DOHH2 (cell line): ENCODE data around the gene GOLGA5.

ENCODE experiments used
- H3F3A ChIP-seq: fragments of 200-600 bp; sonication (generic), shearing (Covaris generic); 2 replicates; pipeline ENCODE4 v1.6.0; 2016; ENCODE audit warnings: antibody characterized with exemption, mild to moderate bottlenecking; ENCODE audit not compliant: control insufficient read depth, insufficient read depth
- H3K27ac ChIP-seq: fragments of 200-600 bp; sonication (generic); 2 replicates; pipeline ENCODE4 v1.5.1; 2014; ENCODE audit warnings: low read depth, mild to moderate bottlenecking, low read length, moderate library complexity
- H3K27me3 ChIP-seq: fragments of 200-600 bp; sonication (generic); 2 replicates; pipeline ENCODE4 v1.6.1; 2014; ENCODE audit warnings: mild to moderate bottlenecking, low read length, mixed read lengths; ENCODE audit not compliant: control insufficient read depth
- H3K36me3 ChIP-seq: fragments of 200-600 bp; sonication (generic); 2 replicates; pipeline ENCODE4 v1.6.1; 2014; ENCODE audit warnings: mild to moderate bottlenecking, low read length, moderate library complexity, mixed read lengths; ENCODE audit not compliant: control insufficient read depth
- H3K4me1 ChIP-seq: fragments of 200-600 bp; sonication (generic); 2 replicates; pipeline ENCODE4 v1.6.1; 2014; ENCODE audit warnings: mild to moderate bottlenecking, low read length, mixed read lengths; ENCODE audit not compliant: control insufficient read depth
- H3K4me2 ChIP-seq: fragments of 200-600 bp; sonication (generic); 2 replicates; pipeline ENCODE4 v1.6.0; 2014; ENCODE audit warnings: mild to moderate bottlenecking, low read length, moderate library complexity
- H3K4me3 ChIP-seq: fragments of 200-600 bp; sonication (generic); 2 replicates; pipeline ENCODE4 v1.5.1; 2014; ENCODE audit warnings: mild to moderate bottlenecking, low read length, mixed read lengths
- H3K79me2 ChIP-seq: fragments of 200-600 bp; sonication (generic); 2 replicates; pipeline ENCODE4 v1.6.1; 2014; ENCODE audit warnings: mild to moderate bottlenecking, low read length, mixed read lengths; ENCODE audit not compliant: control insufficient read depth
- H3K9me2 ChIP-seq: fragments of 200-600 bp; sonication (generic); replicated peaks from 2 replicates; pipeline ENCODE4 v1.6.1; 2014; ENCODE audit warnings: mild to moderate bottlenecking, low read length, mixed read lengths; ENCODE audit not compliant: control insufficient read depth
- H3K9me3 ChIP-seq: fragments of 200-600 bp; sonication (generic); 2 replicates; pipeline ENCODE4 v1.6.1; 2014; ENCODE audit warnings: antibody characterized with exemption, low read length, mixed read lengths; ENCODE audit not compliant: control insufficient read depth, insufficient read depth
- H4K20me1 ChIP-seq: fragments of 200-600 bp; sonication (generic); 2 replicates; pipeline ENCODE4 v1.6.0; 2014; ENCODE audit warnings: low read depth, mild to moderate bottlenecking, antibody characterized with exemption, low read length, moderate library complexity; ENCODE audit not compliant: control insufficient read depth, insufficient read depth
- CTCF ChIP-seq: fragments of 200-600 bp; sonication (generic); IDR thresholded peaks from one replicate; pipeline ENCODE4 v1.5.1; 2014; ENCODE audit warnings: antibody characterized with exemption, mild to moderate bottlenecking, low read depth, low read length; ENCODE audit not compliant: poor library complexity, severe bottlenecking
- EZH2phosphoT487 ChIP-seq: fragments of 200-600 bp; sonication (generic); IDR thresholded peaks from 2 replicates; pipeline ENCODE4 v1.6.1; 2017; ENCODE audit warnings: borderline replicate concordance, mild to moderate bottlenecking, antibody characterized with exemption, low read length, moderate library complexity, mixed read lengths

The GOLGA5 gene

GRCh38 chr14:92865674-92866073 is 71.6 kb downstream of the GOLGA5 start:
- Histone ChIP-seq H3K4me3 (no peak overlapping the region), H3F3A (no peaks in the 10 kb centered on the region), H3K79me2 (no peaks in the 10 kb centered on the region), H3K9me2 (no peaks in the 10 kb centered on the region), H3K9me3 (no peaks in the 10 kb centered on the region), H3K27me3 (no peaks in the 10 kb centered on the region), H3K27ac (no peak overlapping the region), H3K4me1 (no peaks in the 10 kb centered on the region), H3K4me2 (no peak overlapping the region), H3K36me3 (no peaks in the 10 kb centered on the region), H4K20me1 (no peaks in the 10 kb centered on the region)
- TF ChIP-seq EZH2phosphoT487: no peak
- no peak for TF ChIP-seq CTCF

GRCh38 chr14:92866181-92866752 is 72.2 kb downstream of the GOLGA5 start:
- TF ChIP-seq EZH2phosphoT487 (no peak), CTCF (no peak)
- no peak overlapping the region for H3K4me2 ChIP-seq
- no peak overlapping the region for H3K4me3 ChIP-seq
- no peaks in the 10 kb centered on the region for H3K36me3 ChIP-seq
- no peaks in the 10 kb centered on the region for H3K27me3 ChIP-seq
- H3F3A ChIP-seq: no peaks in the 10 kb centered on the region
- no peaks in the 10 kb centered on the region for H3K9me3 ChIP-seq
- H3K4me1 ChIP-seq: no peaks in the 10 kb centered on the region
- H3K27ac ChIP-seq: no peak overlapping the region
- H3K9me2 ChIP-seq: no peaks in the 10 kb centered on the region
- H4K20me1 ChIP-seq: no peaks in the 10 kb centered on the region
- H3K79me2 ChIP-seq: no peaks in the 10 kb centered on the region

- TF ChIP-seq EZH2phosphoT487 (no peak), CTCF (no peak)
Observed at GRCh38 chr14:92866901-92867865, 73.1 kb downstream of the GOLGA5 start.

More at GRCh38 chr14:92866901-92867865, 73.1 kb downstream of the GOLGA5 start:
- no peaks in the 10 kb centered on the region for H3F3A ChIP-seq
- no peak overlapping the region for H3K27ac ChIP-seq
- no peaks in the 10 kb centered on the region for H3K9me3 ChIP-seq
- H3K79me2 ChIP-seq: no peaks in the 10 kb centered on the region
- H3K36me3 ChIP-seq: no peaks in the 10 kb centered on the region
- H3K4me3 ChIP-seq: no peak overlapping the region
- H3K4me1 ChIP-seq: no peaks in the 10 kb centered on the region
- H3K4me2 ChIP-seq: no peak overlapping the region
- no peaks in the 10 kb centered on the region for H3K27me3 ChIP-seq
- no peaks in the 10 kb centered on the region for H3K9me2 ChIP-seq
- no peaks in the 10 kb centered on the region for H4K20me1 ChIP-seq
